AG04450 (cell line): Measurements from ENCODE around the gene ADCY4. TPM values are rescaled to one million over a fixed set of nuclear protein-coding genes. Genes with fewer than 3 reads are reported as not detected.

Source experiments
- CTCF ChIA-PET: fragments of 300-600, 350-600 bp; formaldehyde crosslinking; extraction: SDS; loops from one replicate; lab custom pipeline; 2022; ENCODE audit warnings: antibody characterized with exemption, inconsistent platforms; lab: Charles Lee
- POLR2A ChIA-PET: fragments of 350-600 bp; formaldehyde crosslinking; extraction: SDS; loops from one replicate; lab custom pipeline; 2021; ENCODE audit warnings: antibody characterized with exemption, inconsistent platforms; lab: Yijun Ruan, JAX
- DNase-seq: peaks from one replicate; pipeline ENCODE4 v3.0.0-alpha.2; 2011; ENCODE audit warnings: low read depth, low spot score
- H3K27ac ChIP-seq: one replicate; pipeline ENCODE4 v1.5.1; 2012; ENCODE audit warnings: low read depth, low read length, control low read depth
- H3K27me3 ChIP-seq: one replicate; pipeline ENCODE4 v1.6.0; 2012; ENCODE audit warnings: low read length; ENCODE audit not compliant: control insufficient read depth, insufficient read depth
- H3K4me3 ChIP-seq: 2 replicates; pipeline ENCODE4 v1.5.1; 2011; ENCODE audit warnings: mild to moderate bottlenecking, low read depth, low read length, control low read depth
- H3K9me3 ChIP-seq: 2 replicates; pipeline ENCODE4 v1.5.1; 2012; ENCODE audit warnings: low read length; ENCODE audit not compliant: control insufficient read depth, insufficient read depth
- CTCF ChIP-seq: IDR thresholded peaks from 2 replicates; pipeline ENCODE4 v1.5.1; 2011; ENCODE audit warnings: low read depth, low read length, control low read depth, inconsistent platforms
- polyA plus RNA-seq: library from polyadenylated mRNA; depleted of rRNA; stranded (reverse); fragments of >200 nt; gene quantifications from 2 replicates; pipeline ENCODE4 v1.2.3, GENCODE V29; 2011

The ADCY4 gene
- polyA plus RNA-seq, 1 experiment: 0.04 TPM

GRCh38 chr14:24379907-24380730 is 45.2 kb upstream of the ADCY4 start:
- H3K27me3 ChIP-seq: peaks cover 4% of the 10 kb centered on the region
- no peaks in the 10 kb centered on the region; the same call in 1 of the 2 replicates for H3K9me3 ChIP-seq
- TF ChIP-seq CTCF: no peak
- no peak overlapping the region for H3K4me3 ChIP-seq
- ChIA-PET POLR2A (interaction anchor here (1.6 to 2.3 kb wide), 2 partner anchors 9 to 14 kb away, joined by 3 to 13 read pairs; no protein-coding TSS in a partner anchor), CTCF (interaction anchor here (1.2 to 3.0 kb wide), 5 partner anchors 15 to 52 kb away, joined by 4 to 23 read pairs (median 5); no protein-coding TSS in a partner anchor)
- no peak overlapping the region for H3K27ac ChIP-seq
- DNase-seq: no peak

GRCh38 chr14:24378981-24379906 is 44.4 kb upstream of the ADCY4 start:
- no peak overlapping the region for H3K4me3 ChIP-seq
- CTCF ChIA-PET: interaction anchor here (1.0 to 3.0 kb wide), 5 partner anchors 14 to 53 kb away, joined by 3 to 23 read pairs (median 6); no protein-coding TSS in a partner anchor
- POLR2A ChIA-PET: interaction anchor here (0.7 to 2.3 kb wide), 5 partner anchors 9 to 52 kb away, joined by 3 to 13 read pairs (median 3); partner anchors contain the start of genes CBLN3 and KHNYN
- H3K9me3 ChIP-seq: no peaks in the 10 kb centered on the region; the same call in 1 of the 2 replicates
- peaks cover 4% of the 10 kb centered on the region for H3K27me3 ChIP-seq
- no peak overlapping the region for H3K27ac ChIP-seq
- no peak for TF ChIP-seq CTCF
- DNase-seq: no peak

- no peaks in the 10 kb centered on the region for H3K27me3 ChIP-seq
- H3K9me3 ChIP-seq: no peaks in the 10 kb centered on the region; the same call in 1 of the 2 replicates
- TF ChIP-seq CTCF: no peak
- ChIA-PET POLR2A (interaction anchor here (1.4 to 2.3 kb wide), 4 partner anchors 10 to 53 kb away, joined by 3 to 13 read pairs (median 4); partner anchors contain the start of genes CBLN3 and KHNYN), CTCF (interaction anchor here (0.8 to 3.0 kb wide), 4 partner anchors 13 to 59 kb away, joined by 3 to 23 read pairs (median 5); no protein-coding TSS in a partner anchor)
- no peak overlapping the region for H3K27ac ChIP-seq
- H3K4me3 ChIP-seq: no peak overlapping the region
- no peak for DNase-seq
Observed at GRCh38 chr14:24378327-24378726, 43.5 kb upstream of the ADCY4 start.

- POLR2A ChIA-PET: interaction anchor here (0.6 to 2.3 kb wide), 3 partner anchors 11 to 54 kb away, joined by 3 to 13 read pairs (median 5); no protein-coding TSS in a partner anchor
- CTCF ChIA-PET: interaction anchor here (0.8 to 3.0 kb wide), 5 partner anchors 12 to 69 kb away, joined by 3 to 23 read pairs (median 3); no protein-coding TSS in a partner anchor
- no peaks in the 10 kb centered on the region; the same call in 1 of the 2 replicates for H3K9me3 ChIP-seq
Observed at GRCh38 chr14:24377657-24378056, 42.8 kb upstream of the ADCY4 start.

More at GRCh38 chr14:24377657-24378056, 42.8 kb upstream of the ADCY4 start:
- H3K27me3 ChIP-seq: no peaks in the 10 kb centered on the region
- no peak for TF ChIP-seq CTCF
- H3K27ac ChIP-seq: no peak overlapping the region
- no peak overlapping the region for H3K4me3 ChIP-seq
- DNase-seq: no peak
